Gastroesophageal sphincter (tissue), 4 donors: ENCODE data around the gene L3MBTL4. TPM values are rescaled to one million over a fixed set of nuclear protein-coding genes. Genes with fewer than 3 reads are reported as not detected.

Source experiments
- ATAC-seq: fragments of 150-250 bp; one replicate; pipeline ENCODE4 v1.9.1; 2016; ENCODE audit warnings: mild to moderate bottlenecking, moderate library complexity
- H3K27ac ChIP-seq, 4 donors: fragments of 200-600 bp; sonication (generic) in 3 of 4; 1 replicate in 3 of 4; 2 replicates in 1 of 4; pipeline ENCODE4 v1.5.1; 2016 to 2019
- H3K27me3 ChIP-seq: fragments of 200-600 bp; sonication (generic); one replicate; pipeline ENCODE4 v1.5.1; 2019
- H3K36me3 ChIP-seq, 2 donors: fragments of 200-600 bp; sonication (generic); one replicate each; pipeline ENCODE4 v1.5.1; 2019; ENCODE audit warnings: control low read depth in 1 of 2
- H3K4me1 ChIP-seq, 3 donors: fragments of 200-600 bp; sonication (generic); 1 replicate in 2 of 3; 2 replicates in 1 of 3; pipeline ENCODE4 v1.5.1; 2016 to 2019; ENCODE audit warnings: control low read depth in 2 of 3
- H3K4me3 ChIP-seq, 2 donors: fragments of 200-600 bp; sonication (generic); one replicate each; pipeline ENCODE4 v1.5.1; 2019; ENCODE audit warnings: mild to moderate bottlenecking in 1 of 2, moderate library complexity in 1 of 2
- H3K9me3 ChIP-seq, 3 donors: fragments of 200-600 bp; sonication (generic); one replicate each; pipeline ENCODE4 v1.5.1; 2017 to 2019; ENCODE audit warnings: control low read depth in 2 of 3
- CTCF ChIP-seq, 4 experiments: fragments of 200-600 bp in 2 of 4; fragments of 450-650 bp in 2 of 4; sonication (generic) in 1 of 4; IDR thresholded peaks; one replicate each; pipeline ENCODE4 v1.5.1; 2017 to 2019; ENCODE audit warnings: antibody characterized with exemption in 4 of 4, mild to moderate bottlenecking in 2 of 4, moderate library complexity in 2 of 4
- EP300 ChIP-seq: sonication (generic); formaldehyde crosslinking; IDR thresholded peaks from one replicate; pipeline ENCODE4 v1.6.1; 2017; ENCODE audit warnings: antibody characterized with exemption, mild to moderate bottlenecking
- POLR2A ChIP-seq, 2 donors: fragments of 450-650 bp; IDR thresholded peaks; one replicate each; pipeline ENCODE4 v1.6.1; 2017; ENCODE audit warnings: antibody characterized with exemption in 2 of 2, mild to moderate bottlenecking in 2 of 2, moderate library complexity in 1 of 2
- POLR2AphosphoS5 ChIP-seq: sonication (generic); formaldehyde crosslinking; IDR thresholded peaks from one replicate; pipeline ENCODE4 v1.6.1; 2017; ENCODE audit warnings: antibody characterized with exemption
- WGBS, 2 donors: methylation state at CpG; one replicate each; pipeline ENCODE4 v1.1.5; 2018; ENCODE audit warnings: low coverage in 1 of 2; 5-methylcytosine and 5-hydroxymethylcytosine counted together
- total RNA-seq, 4 donors: library from RNA; depleted of rRNA; stranded (reverse); fragments of >200 nt; gene quantifications; one replicate each; pipeline ENCODE4 v1.1.0, GENCODE V29; 2016

Gene L3MBTL4
- total RNA-seq, 4 donors from 2014 or later, result 0.46 to 8.1 (median 4.9) TPM

DNA sequence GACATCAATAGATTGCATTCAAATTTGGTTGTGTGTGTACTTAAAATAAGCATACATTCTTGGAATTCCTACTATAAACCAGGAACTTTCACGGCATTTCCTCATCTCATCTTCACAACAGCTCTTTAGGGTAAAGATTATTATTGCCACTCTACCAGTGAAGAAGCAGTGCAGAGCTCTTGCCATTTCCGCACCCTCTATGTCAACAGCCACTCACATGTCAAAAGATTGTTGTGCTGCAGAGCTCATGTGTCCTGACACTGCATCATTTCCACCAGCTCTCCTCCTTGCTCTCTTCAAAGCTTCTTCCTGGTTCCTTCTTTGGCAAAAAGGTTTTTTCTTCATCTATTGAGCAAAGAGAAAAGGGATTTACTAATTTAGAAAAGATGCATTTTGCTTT is 26.5 kb upstream of the L3MBTL4 start:
- Histone ChIP-seq H3K27me3 (peaks cover 9% of the 10 kb centered on the region), H3K4me3 (no peak overlapping the region), H3K36me3 (no peaks in the 10 kb centered on the region), H3K4me1 (no peaks in the 10 kb centered on the region), H3K27ac (no peak overlapping the region), H3K9me3 (no peaks in the 10 kb centered on the region)
- 68 to 79% methylated on average over 2 of the region's 2 CpGs for WGBS, 2 donors
- no peak for ATAC-seq
- TF ChIP-seq CTCF (IDR thresholded peaks at IDR 0.05), result no peak
- TF ChIP-seq POLR2A (IDR thresholded peaks at IDR 0.05), result no peak
- no peak for TF ChIP-seq POLR2AphosphoS5
- TF ChIP-seq EP300, result no peak

- WGBS, 2 donors, result 84 to 86% methylated on average over 5 to 8 of the region's 13 CpGs
- H3K27ac ChIP-seq, result no peak overlapping the region
- no peak for ATAC-seq
Observed at GRCh38 chr18:6437937-6438818, 23.5 kb upstream of the L3MBTL4 start.

DNA sequence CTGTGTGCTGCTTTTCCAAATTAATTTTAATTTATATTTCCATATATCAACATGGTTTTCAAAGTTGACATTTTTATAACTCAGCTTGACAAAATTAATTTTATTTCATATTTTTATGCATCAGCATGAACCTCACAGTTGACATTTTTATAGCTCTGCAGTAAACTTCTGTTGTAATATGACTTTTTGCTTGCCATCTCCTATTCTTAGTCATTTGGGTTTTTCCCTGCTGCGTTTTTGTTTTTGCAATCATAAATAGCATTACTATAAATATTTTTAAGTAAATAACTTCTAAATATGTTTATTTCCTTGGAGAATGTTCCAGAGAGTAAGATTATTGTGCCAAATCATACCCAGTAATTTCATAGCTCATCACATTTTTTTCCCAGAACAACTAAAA is 21.0 kb upstream of the L3MBTL4 start:
- 43 to 50% methylated on average over 1 of the region's 1 CpG for WGBS, 2 donors
- TF ChIP-seq POLR2A (IDR thresholded peaks at IDR 0.05) (no peak), POLR2AphosphoS5 (no peak), CTCF (IDR thresholded peaks at IDR 0.05) (no peak), EP300 (no peak)
- no peaks in the 10 kb centered on the region for H3K4me1 ChIP-seq
- H3K36me3 ChIP-seq, result no peaks in the 10 kb centered on the region
- H3K4me3 ChIP-seq, result no peak overlapping the region
- no peak for ATAC-seq
- H3K9me3 ChIP-seq, result no peaks in the 10 kb centered on the region
- peaks cover 9% of the 10 kb centered on the region for H3K27me3 ChIP-seq
- H3K27ac ChIP-seq, result no peak overlapping the region

More at GRCh38 chr18:6437937-6438818, 23.5 kb upstream of the L3MBTL4 start:
- Histone ChIP-seq H3K9me3 (no peaks in the 10 kb centered on the region), H3K4me1 (no peaks in the 10 kb centered on the region), H3K36me3 (no peaks in the 10 kb centered on the region), H3K4me3 (no peak overlapping the region), H3K27me3 (peaks cover 9% of the 10 kb centered on the region)
- TF ChIP-seq CTCF (IDR thresholded peaks at IDR 0.05) (no peak), POLR2AphosphoS5 (no peak), POLR2A (IDR thresholded peaks at IDR 0.05) (no peak), EP300 (no peak)

DNA sequence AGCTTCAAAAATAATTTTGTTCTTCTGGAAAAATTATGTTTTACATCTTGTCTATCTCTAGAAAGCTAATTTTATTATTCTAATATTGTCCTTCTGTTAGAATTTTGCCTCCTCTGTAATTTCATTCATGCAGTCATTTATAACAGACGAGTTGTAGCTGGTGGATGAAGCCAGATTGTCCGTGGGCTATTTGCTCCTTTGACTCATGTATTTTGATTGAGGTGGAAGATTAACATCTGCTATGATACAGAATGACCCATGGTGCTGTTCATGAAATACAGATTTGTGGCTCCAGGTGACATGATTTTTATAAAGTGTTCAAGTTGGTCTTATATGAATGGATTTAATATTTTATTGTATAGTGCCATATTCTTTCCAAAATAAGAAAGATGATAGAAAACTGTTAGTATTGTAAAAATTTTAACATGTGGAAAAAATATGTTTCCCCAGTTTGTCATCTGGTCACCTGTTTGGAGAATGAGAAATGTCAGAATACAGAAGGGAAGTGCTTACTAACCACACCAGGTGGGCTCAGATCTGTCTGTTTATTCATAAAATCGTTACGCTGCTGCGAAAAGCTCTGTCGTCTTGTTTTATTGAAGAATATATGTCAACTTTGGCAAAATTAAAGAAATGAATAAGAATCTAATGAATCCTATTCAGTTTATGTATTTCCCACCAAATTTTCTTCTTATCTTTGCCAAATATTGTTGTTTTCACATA is 20.4 kb upstream of the L3MBTL4 start:
- H3K9me3 ChIP-seq, result no peaks in the 10 kb centered on the region
- TF ChIP-seq POLR2A (IDR thresholded peaks at IDR 0.05) (no peak), POLR2AphosphoS5 (no peak), CTCF (IDR thresholded peaks at IDR 0.05) (no peak), EP300 (no peak)
- no peak for ATAC-seq
- no peaks in the 10 kb centered on the region for H3K4me1 ChIP-seq
- H3K27me3 ChIP-seq, result peaks cover 9% of the 10 kb centered on the region
- H3K27ac ChIP-seq, result no peak overlapping the region
- 50 to 63% methylated on average over 6 of the region's 6 CpGs for WGBS, 2 donors
- H3K4me3 ChIP-seq, result no peak overlapping the region
- no peaks in the 10 kb centered on the region for H3K36me3 ChIP-seq
